Sigmoid colon (tissue), 4 donors: ENCODE data around the gene EXOC8.

Source experiments
- CTCF ChIP-seq, 4 experiments: fragments of 450-650 bp in 3 of 4; fragments of 200-600 bp in 1 of 4; IDR thresholded peaks; one replicate each; pipeline ENCODE4 v1.5.1; 2016 to 2019; ENCODE audit warnings: antibody characterized with exemption in 4 of 4, mild to moderate bottlenecking in 3 of 4, moderate library complexity in 2 of 4
- EP300 ChIP-seq, 4 donors: sonication (generic); formaldehyde crosslinking; IDR thresholded peaks; one replicate each; pipeline ENCODE4 v1.6.1; 2017; ENCODE audit warnings: antibody characterized with exemption in 4 of 4
- POLR2A ChIP-seq, 2 donors: fragments of 450-650 bp; IDR thresholded peaks; one replicate each; pipeline ENCODE4 v1.6.1; 2016; ENCODE audit warnings: antibody characterized with exemption in 2 of 2, mild to moderate bottlenecking in 2 of 2, moderate library complexity in 2 of 2
- POLR2AphosphoS5 ChIP-seq, 4 donors: sonication (generic); formaldehyde crosslinking; IDR thresholded peaks; one replicate each; pipeline ENCODE4 v1.6.1; 2017; ENCODE audit warnings: antibody characterized with exemption in 4 of 4

- no peak for TF ChIP-seq POLR2A (IDR thresholded peaks at IDR 0.05)
- TF ChIP-seq CTCF (IDR thresholded peaks at IDR 0.05): no peak
- no peak for TF ChIP-seq POLR2AphosphoS5 (IDR thresholded peaks at IDR 0.05)
- no peak for TF ChIP-seq EP300 (IDR thresholded peaks at IDR 0.05)
Observed at GRCh38 chr1:231372501-231372900, 34.8 kb upstream of the EXOC8 start.
